GM08714 (cell line): ENCODE data around the gene IHH.

Source experiments
- H3K4me3 ChIP-seq: fragments of 200-500 bp; sonication (Bioruptor generic); 2 replicates; pipeline ENCODE4 v1.5.1; 2014; ENCODE audit warnings: mild to moderate bottlenecking, low read length, inconsistent platforms
- ZNF274 ChIP-seq: IDR thresholded peaks from 2 replicates; pipeline ENCODE4 v1.6.1; 2012; ENCODE audit warnings: mild to moderate bottlenecking, low read depth, low read length

IHH gene

GRCh38 chr2:219037783-219038499 is 22.8 kb downstream of the IHH start:
- no peak for TF ChIP-seq ZNF274
- no peak overlapping the region for H3K4me3 ChIP-seq

- H3K4me3 ChIP-seq: no peak overlapping the region
- no peak for TF ChIP-seq ZNF274
Measured at GRCh38 chr2:219035942-219036341, 24.8 kb downstream of the IHH start.

- no peak for TF ChIP-seq ZNF274
Measured at GRCh38 chr2:219034823-219035222, 25.9 kb downstream of the IHH start.

GRCh38 chr2:219032051-219032745 is 28.5 kb downstream of the IHH start:
- TF ChIP-seq ZNF274: no peak
- H3K4me3 ChIP-seq: no peak overlapping the region

More at GRCh38 chr2:219034823-219035222, 25.9 kb downstream of the IHH start:
- H3K4me3 ChIP-seq: no peak overlapping the region

GRCh38 chr2:219031005-219031738 is 29.5 kb downstream of the IHH start:
- H3K4me3 ChIP-seq: no peak overlapping the region
- TF ChIP-seq ZNF274: no peak

- no peak for TF ChIP-seq ZNF274
- H3K4me3 ChIP-seq: no peak overlapping the region
Measured at GRCh38 chr2:219030177-219030940, 30.4 kb downstream of the IHH start.

- no peak for TF ChIP-seq ZNF274
- H3K4me3 ChIP-seq: no peak overlapping the region
Measured at GRCh38 chr2:219029829-219030165, 30.9 kb downstream of the IHH start.

GRCh38 chr2:219028996-219029828 is 31.5 kb downstream of the IHH start:
- no peak overlapping the region for H3K4me3 ChIP-seq
- TF ChIP-seq ZNF274: no peak

- no peak for TF ChIP-seq ZNF274
- no peak overlapping the region for H3K4me3 ChIP-seq
Measured at GRCh38 chr2:219028141-219028540, 32.6 kb downstream of the IHH start.

- H3K4me3 ChIP-seq: no peak overlapping the region
- no peak for TF ChIP-seq ZNF274
Measured at GRCh38 chr2:219027511-219028055, 33.1 kb downstream of the IHH start.

GRCh38 chr2:219026946-219027345 is 33.8 kb downstream of the IHH start:
- H3K4me3 ChIP-seq: no peak overlapping the region
- no peak for TF ChIP-seq ZNF274

- no peak for TF ChIP-seq ZNF274
- H3K4me3 ChIP-seq: no peak overlapping the region
Measured at GRCh38 chr2:219025637-219026585, 34.8 kb downstream of the IHH start.

GRCh38 chr2:219024059-219024458 is 36.7 kb downstream of the IHH start:
- TF ChIP-seq ZNF274: no peak
- H3K4me3 ChIP-seq: no peak overlapping the region
